Measurements from ENCODE around the gene LTBP2.
A peak's percentile ranks its signal among the peaks of the same experiment; 100 is the strongest.

Gene LTBP2

DNA sequence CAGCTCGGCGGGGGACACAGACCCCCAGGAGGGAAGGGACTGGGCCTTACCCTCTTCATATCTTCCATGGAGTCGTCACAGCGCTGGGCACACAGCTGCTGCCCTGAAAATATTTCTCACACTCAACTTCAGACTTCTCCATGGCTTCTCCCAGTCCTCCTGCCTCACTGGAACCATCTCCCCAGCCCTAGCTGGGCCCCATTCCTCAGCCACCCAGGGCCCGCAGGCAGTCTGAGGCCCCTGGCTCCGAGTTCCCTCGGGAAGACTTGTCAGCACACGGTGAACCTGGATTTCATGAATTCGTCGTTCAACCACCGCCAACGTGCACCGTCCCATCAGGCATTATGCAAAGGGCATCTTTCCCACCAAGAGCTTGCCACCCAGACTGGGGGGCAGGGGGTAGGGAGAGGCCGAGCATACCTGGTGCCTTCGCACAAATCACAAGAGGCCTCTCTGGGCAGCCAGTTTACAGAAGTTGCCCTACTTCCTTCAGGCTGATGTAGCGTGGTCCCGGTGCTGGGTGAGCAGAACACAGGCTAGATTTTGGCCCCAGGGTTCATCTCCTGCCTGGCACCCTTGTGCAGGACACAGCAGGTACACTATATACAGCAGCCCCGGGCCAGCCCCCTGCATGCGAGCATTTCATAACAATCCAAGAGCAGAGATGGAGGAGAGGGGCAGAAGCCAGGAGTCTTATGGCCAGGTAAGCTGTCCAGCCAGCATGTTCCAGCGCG is 44.2 kb downstream of the LTBP2 start:
- Histone ChIP-seq H3K27ac (ENCODE audit: extremely low read depth, low read depth, low read length) (no peak overlapping the region), H3K9me3 (ENCODE audit: control insufficient read depth, insufficient read depth, low read depth, low read length) (no peaks in the 10 kb centered on the region), H3K36me3 (ENCODE audit: control insufficient read depth in 2 of 2, insufficient read depth in 1 of 2, low read length in 2 of 2) (no peaks in the 10 kb centered on the region), H3K4me1 (ENCODE audit: control insufficient read depth, insufficient read depth, low read length) (peaks cover 23% of the 10 kb centered on the region), H3K4me3 (ENCODE audit: low read depth, low read length) (no peak overlapping the region)
- 0 out of 2 replicates have a peak, but pooled peaks have one; percentile 27 for TF ChIP-seq ZIC2 (tag by site-specific recombination; IDR thresholded peaks at IDR 0.05)
- TF ChIP-seq, protein P1, sequence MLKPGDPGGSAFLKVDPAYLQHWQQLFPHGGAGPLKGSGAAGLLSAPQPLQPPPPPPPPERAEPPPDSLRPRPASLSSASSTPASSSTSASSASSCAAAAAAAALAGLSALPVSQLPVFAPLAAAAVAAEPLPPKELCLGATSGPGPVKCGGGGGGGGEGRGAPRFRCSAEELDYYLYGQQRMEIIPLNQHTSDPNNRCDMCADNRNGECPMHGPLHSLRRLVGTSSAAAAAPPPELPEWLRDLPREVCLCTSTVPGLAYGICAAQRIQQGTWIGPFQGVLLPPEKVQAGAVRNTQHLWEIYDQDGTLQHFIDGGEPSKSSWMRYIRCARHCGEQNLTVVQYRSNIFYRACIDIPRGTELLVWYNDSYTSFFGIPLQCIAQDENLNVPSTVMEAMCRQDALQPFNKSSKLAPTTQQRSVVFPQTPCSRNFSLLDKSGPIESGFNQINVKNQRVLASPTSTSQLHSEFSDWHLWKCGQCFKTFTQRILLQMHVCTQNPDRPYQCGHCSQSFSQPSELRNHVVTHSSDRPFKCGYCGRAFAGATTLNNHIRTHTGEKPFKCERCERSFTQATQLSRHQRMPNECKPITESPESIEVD (tag by site-specific recombination; IDR thresholded peaks at IDR 0.05): no peak
- no peak for TF ChIP-seq ZNF488 (tag by site-specific recombination; IDR thresholded peaks at IDR 0.05)
- ChIA-PET CTCF (interaction anchor here (0.6 to 1.0 kb wide), 2 partner anchors 44 to 318 kb away, joined by 3 read pairs; partner anchors contain the start of gene LTBP2), POLR2A (no interaction called here)

- Histone ChIP-seq H3K9me3 (ENCODE audit: control insufficient read depth, insufficient read depth, low read depth, low read length) (no peaks in the 10 kb centered on the region), H3K4me3 (ENCODE audit: low read depth, low read length) (no peak overlapping the region), H3K4me1 (ENCODE audit: control insufficient read depth, insufficient read depth, low read length) (peaks cover 21% of the 10 kb centered on the region), H3K36me3 (ENCODE audit: control insufficient read depth in 2 of 2, insufficient read depth in 1 of 2, low read length in 2 of 2) (no peaks in the 10 kb centered on the region), H3K27ac (ENCODE audit: extremely low read depth, low read depth, low read length) (no peak overlapping the region)
- ChIA-PET POLR2A (no interaction called here), CTCF (interaction anchor here (1.2 kb wide), 1 partner anchor 42 kb away, joined by 3 read pairs; no protein-coding TSS in a partner anchor)
- TF ChIP-seq ZNF354C (tag by site-specific recombination; IDR thresholded peaks at IDR 0.05; ENCODE audit: borderline replicate concordance, low read depth): no peak
- TF ChIP-seq HOXD13 (CRISPR knock-in tag; IDR thresholded peaks at IDR 0.05; ENCODE audit: borderline replicate concordance): no peak
- TF ChIP-seq ZNF16 (tag by site-specific recombination; IDR thresholded peaks at IDR 0.05; ENCODE audit: low read depth): no peak
- TF ChIP-seq BCL11B (tag by site-specific recombination; IDR thresholded peaks at IDR 0.05; ENCODE audit: low read depth): no peak
- no peak for TF ChIP-seq ZNF747 (tag by site-specific recombination; IDR thresholded peaks at IDR 0.05)
- no peak for TF ChIP-seq ZNF155 (tag by site-specific recombination; IDR thresholded peaks at IDR 0.05)
- TF ChIP-seq ZNF473 (tag by site-specific recombination; IDR thresholded peaks at IDR 0.05): no peak
- TF ChIP-seq ZNF146 (tag by site-specific recombination; IDR thresholded peaks at IDR 0.05): no peak
- TF ChIP-seq ZNF623 (tag by site-specific recombination; IDR thresholded peaks at IDR 0.05): no peak
Observed at GRCh38 chr14:74567219-74567618, 44.8 kb downstream of the LTBP2 start.

DNA sequence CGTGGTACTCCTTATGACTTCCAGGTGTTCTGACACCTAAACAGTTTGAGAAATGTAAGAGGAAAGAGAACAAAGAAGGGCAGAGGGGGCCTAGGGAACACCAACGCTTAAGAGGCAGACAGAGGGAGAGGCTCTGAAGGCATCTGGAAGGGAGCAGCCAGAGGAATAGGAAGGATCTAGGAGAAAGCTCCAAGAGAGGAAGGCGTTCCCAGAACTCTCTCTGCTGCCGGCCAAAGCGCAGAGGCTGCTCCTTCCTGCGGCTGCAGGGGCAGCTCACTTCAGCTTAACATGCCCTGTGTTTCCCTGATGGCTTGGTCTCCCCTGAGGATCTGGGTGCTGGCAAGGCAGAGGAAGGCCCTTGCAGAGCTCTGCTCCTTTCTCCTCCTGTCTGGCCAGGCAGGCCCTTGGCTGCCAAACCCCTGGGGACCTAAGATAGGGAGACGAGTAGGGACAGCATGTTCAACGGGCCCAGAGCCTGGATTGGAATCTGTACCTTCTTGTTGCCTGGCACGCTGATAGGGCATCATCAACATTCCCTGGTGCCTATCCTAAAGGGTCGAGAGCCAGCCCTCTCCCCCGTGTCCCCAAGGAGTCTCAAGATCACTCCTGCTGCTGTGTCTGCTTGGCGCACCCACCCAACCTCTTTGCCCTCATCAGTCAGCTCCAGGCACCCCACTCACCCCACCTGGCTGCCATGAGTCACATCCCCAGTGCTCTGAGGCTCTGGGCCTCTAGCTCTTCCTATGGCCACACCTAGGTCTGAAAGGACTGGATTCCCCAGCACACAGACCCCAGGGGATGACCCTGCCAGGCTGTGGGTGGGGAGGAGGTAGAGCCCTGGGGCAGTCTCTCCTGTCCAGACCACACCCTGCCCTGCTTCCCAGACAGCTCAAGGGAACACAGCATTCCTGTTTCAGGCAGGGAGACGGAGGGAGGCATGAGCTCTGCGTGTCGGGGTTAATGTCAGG is 45.6 kb downstream of the LTBP2 start:
- Histone ChIP-seq H3K9me3 (ENCODE audit: control insufficient read depth, insufficient read depth, low read depth, low read length) (no peaks in the 10 kb centered on the region), H3K27ac (ENCODE audit: extremely low read depth, low read depth, low read length) (no peak overlapping the region), H3K4me3 (ENCODE audit: low read depth, low read length) (no peak overlapping the region), H3K4me1 (ENCODE audit: control insufficient read depth, insufficient read depth, low read length) (peaks cover 14% of the 10 kb centered on the region), H3K36me3 (ENCODE audit: control insufficient read depth in 2 of 2, insufficient read depth in 1 of 2, low read length in 2 of 2) (no peaks in the 10 kb centered on the region)
- CTCF ChIA-PET: interaction anchor here (0.6 to 1.2 kb wide), 3 partner anchors 43 to 1528 kb away, joined by 3 to 4 read pairs (median 3); no protein-coding TSS in a partner anchor
- POLR2A ChIA-PET: no interaction called here
- TF ChIP-seq GLIS1 (tag by site-specific recombination; IDR thresholded peaks at IDR 0.05): peak; percentile 63
- TF ChIP-seq ZNF624 (tag by site-specific recombination; IDR thresholded peaks at IDR 0.05): no peak
- TF ChIP-seq, protein P2, sequence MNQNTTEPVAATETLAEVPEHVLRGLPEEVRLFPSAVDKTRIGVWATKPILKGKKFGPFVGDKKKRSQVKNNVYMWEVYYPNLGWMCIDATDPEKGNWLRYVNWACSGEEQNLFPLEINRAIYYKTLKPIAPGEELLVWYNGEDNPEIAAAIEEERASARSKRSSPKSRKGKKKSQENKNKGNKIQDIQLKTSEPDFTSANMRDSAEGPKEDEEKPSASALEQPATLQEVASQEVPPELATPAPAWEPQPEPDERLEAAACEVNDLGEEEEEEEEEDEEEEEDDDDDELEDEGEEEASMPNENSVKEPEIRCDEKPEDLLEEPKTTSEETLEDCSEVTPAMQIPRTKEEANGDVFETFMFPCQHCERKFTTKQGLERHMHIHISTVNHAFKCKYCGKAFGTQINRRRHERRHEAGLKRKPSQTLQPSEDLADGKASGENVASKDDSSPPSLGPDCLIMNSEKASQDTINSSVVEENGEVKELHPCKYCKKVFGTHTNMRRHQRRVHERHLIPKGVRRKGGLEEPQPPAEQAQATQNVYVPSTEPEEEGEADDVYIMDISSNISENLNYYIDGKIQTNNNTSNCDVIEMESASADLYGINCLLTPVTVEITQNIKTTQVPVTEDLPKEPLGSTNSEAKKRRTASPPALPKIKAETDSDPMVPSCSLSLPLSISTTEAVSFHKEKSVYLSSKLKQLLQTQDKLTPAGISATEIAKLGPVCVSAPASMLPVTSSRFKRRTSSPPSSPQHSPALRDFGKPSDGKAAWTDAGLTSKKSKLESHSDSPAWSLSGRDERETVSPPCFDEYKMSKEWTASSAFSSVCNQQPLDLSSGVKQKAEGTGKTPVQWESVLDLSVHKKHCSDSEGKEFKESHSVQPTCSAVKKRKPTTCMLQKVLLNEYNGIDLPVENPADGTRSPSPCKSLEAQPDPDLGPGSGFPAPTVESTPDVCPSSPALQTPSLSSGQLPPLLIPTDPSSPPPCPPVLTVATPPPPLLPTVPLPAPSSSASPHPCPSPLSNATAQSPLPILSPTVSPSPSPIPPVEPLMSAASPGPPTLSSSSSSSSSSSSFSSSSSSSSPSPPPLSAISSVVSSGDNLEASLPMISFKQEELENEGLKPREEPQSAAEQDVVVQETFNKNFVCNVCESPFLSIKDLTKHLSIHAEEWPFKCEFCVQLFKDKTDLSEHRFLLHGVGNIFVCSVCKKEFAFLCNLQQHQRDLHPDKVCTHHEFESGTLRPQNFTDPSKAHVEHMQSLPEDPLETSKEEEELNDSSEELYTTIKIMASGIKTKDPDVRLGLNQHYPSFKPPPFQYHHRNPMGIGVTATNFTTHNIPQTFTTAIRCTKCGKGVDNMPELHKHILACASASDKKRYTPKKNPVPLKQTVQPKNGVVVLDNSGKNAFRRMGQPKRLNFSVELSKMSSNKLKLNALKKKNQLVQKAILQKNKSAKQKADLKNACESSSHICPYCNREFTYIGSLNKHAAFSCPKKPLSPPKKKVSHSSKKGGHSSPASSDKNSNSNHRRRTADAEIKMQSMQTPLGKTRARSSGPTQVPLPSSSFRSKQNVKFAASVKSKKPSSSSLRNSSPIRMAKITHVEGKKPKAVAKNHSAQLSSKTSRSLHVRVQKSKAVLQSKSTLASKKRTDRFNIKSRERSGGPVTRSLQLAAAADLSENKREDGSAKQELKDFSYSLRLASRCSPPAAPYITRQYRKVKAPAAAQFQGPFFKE (tag by site-specific recombination; IDR thresholded peaks at IDR 0.05; ENCODE audit: borderline replicate concordance): no peak
- no peak for TF ChIP-seq ZBTB26 (tag by site-specific recombination; optimal IDR thresholded peaks at IDR 0.05)
- no peak for TF ChIP-seq ZNF157 (tag by site-specific recombination; IDR thresholded peaks at IDR 0.05)
- TF ChIP-seq ZBTB1 (tag by site-specific recombination; IDR thresholded peaks at IDR 0.05): no peak
- TF ChIP-seq ZNF48 (tag by site-specific recombination; IDR thresholded peaks at IDR 0.05): no peak
- no peak for TF ChIP-seq GLI4 (tag by site-specific recombination; IDR thresholded peaks at IDR 0.05)
